ENCODE data around the gene MYLIP.

Gene MYLIP

GRCh38 chr6:16090920-16091319, 38.0 kb upstream of the MYLIP start:
- no peaks in the 10 kb centered on the region for H3K4me1 ChIP-seq (ENCODE audit: control insufficient read depth in 2 of 2, insufficient read depth in 2 of 2, low read length in 2 of 2)
- H3K27ac ChIP-seq (ENCODE audit: low read depth in 2 of 2, low read length in 2 of 2), result no peak overlapping the region
- H3K4me3 ChIP-seq (ENCODE audit: low read length in 2 of 2), result no peak overlapping the region
- H3K9ac ChIP-seq (ENCODE audit: low read depth in 1 of 2, low read length in 2 of 2), result no peak overlapping the region
- H3K27me3 ChIP-seq (ENCODE audit: control insufficient read depth in 2 of 2, insufficient read depth in 2 of 2, low read length in 2 of 2), result no peaks in the 10 kb centered on the region
- no peaks in the 10 kb centered on the region for H3K9me3 ChIP-seq (ENCODE audit: control insufficient read depth in 2 of 2, low read length in 2 of 2)
- H3K36me3 ChIP-seq (ENCODE audit: control insufficient read depth in 2 of 2, insufficient read depth in 2 of 2, low read length in 2 of 2), result no peaks in the 10 kb centered on the region

GRCh38 chr6:16092140-16092539, 36.7 kb upstream of the MYLIP start:
- no peak overlapping the region for H3K9ac ChIP-seq (ENCODE audit: low read depth in 1 of 2, low read length in 2 of 2)
- H3K36me3 ChIP-seq (ENCODE audit: control insufficient read depth in 2 of 2, insufficient read depth in 2 of 2, low read length in 2 of 2), result no peaks in the 10 kb centered on the region
- H3K9me3 ChIP-seq (ENCODE audit: control insufficient read depth in 2 of 2, low read length in 2 of 2), result no peaks in the 10 kb centered on the region
- no peaks in the 10 kb centered on the region for H3K27me3 ChIP-seq (ENCODE audit: control insufficient read depth in 2 of 2, insufficient read depth in 2 of 2, low read length in 2 of 2)
- H3K4me1 ChIP-seq (ENCODE audit: control insufficient read depth in 2 of 2, insufficient read depth in 2 of 2, low read length in 2 of 2), result no peaks in the 10 kb centered on the region
- no peak overlapping the region for H3K4me3 ChIP-seq (ENCODE audit: low read length in 2 of 2)
- no peak overlapping the region for H3K27ac ChIP-seq (ENCODE audit: low read depth in 2 of 2, low read length in 2 of 2)

- H3K9me3 ChIP-seq (ENCODE audit: control insufficient read depth in 2 of 2, low read length in 2 of 2), result no peaks in the 10 kb centered on the region
- no peak overlapping the region for H3K27ac ChIP-seq (ENCODE audit: low read depth in 2 of 2, low read length in 2 of 2)
- no peaks in the 10 kb centered on the region for H3K27me3 ChIP-seq (ENCODE audit: control insufficient read depth in 2 of 2, insufficient read depth in 2 of 2, low read length in 2 of 2)
- H3K36me3 ChIP-seq (ENCODE audit: control insufficient read depth in 2 of 2, insufficient read depth in 2 of 2, low read length in 2 of 2), result no peaks in the 10 kb centered on the region
- no peak overlapping the region for H3K4me3 ChIP-seq (ENCODE audit: low read length in 2 of 2)
- no peak overlapping the region for H3K9ac ChIP-seq (ENCODE audit: low read depth in 1 of 2, low read length in 2 of 2)
- H3K4me1 ChIP-seq (ENCODE audit: control insufficient read depth in 2 of 2, insufficient read depth in 2 of 2, low read length in 2 of 2), result no peaks in the 10 kb centered on the region
Observed at GRCh38 chr6:16092990-16093389, 35.9 kb upstream of the MYLIP start.

- H3K9ac ChIP-seq (ENCODE audit: low read depth in 1 of 2, low read length in 2 of 2), result no peak overlapping the region
- no peaks in the 10 kb centered on the region for H3K4me1 ChIP-seq (ENCODE audit: control insufficient read depth in 2 of 2, insufficient read depth in 2 of 2, low read length in 2 of 2)
- no peaks in the 10 kb centered on the region for H3K27me3 ChIP-seq (ENCODE audit: control insufficient read depth in 2 of 2, insufficient read depth in 2 of 2, low read length in 2 of 2)
- H3K9me3 ChIP-seq (ENCODE audit: control insufficient read depth in 2 of 2, low read length in 2 of 2), result no peaks in the 10 kb centered on the region
- H3K36me3 ChIP-seq (ENCODE audit: control insufficient read depth in 2 of 2, insufficient read depth in 2 of 2, low read length in 2 of 2), result no peaks in the 10 kb centered on the region
- no peak overlapping the region for H3K4me3 ChIP-seq (ENCODE audit: low read length in 2 of 2)
- no peak overlapping the region for H3K27ac ChIP-seq (ENCODE audit: low read depth in 2 of 2, low read length in 2 of 2)
Observed at GRCh38 chr6:16095180-16095579, 33.7 kb upstream of the MYLIP start.

GRCh38 chr6:16097382-16098171, 31.3 kb upstream of the MYLIP start:
- H3K27me3 ChIP-seq (ENCODE audit: control insufficient read depth in 2 of 2, insufficient read depth in 2 of 2, low read length in 2 of 2), result no peaks in the 10 kb centered on the region
- no peaks in the 10 kb centered on the region for H3K9me3 ChIP-seq (ENCODE audit: control insufficient read depth in 2 of 2, low read length in 2 of 2)
- H3K4me3 ChIP-seq (ENCODE audit: low read length in 2 of 2), result no peak overlapping the region
- H3K9ac ChIP-seq (ENCODE audit: low read depth in 1 of 2, low read length in 2 of 2), result no peak overlapping the region
- no peak overlapping the region for H3K27ac ChIP-seq (ENCODE audit: low read depth in 2 of 2, low read length in 2 of 2)
- no peaks in the 10 kb centered on the region for H3K36me3 ChIP-seq (ENCODE audit: control insufficient read depth in 2 of 2, insufficient read depth in 2 of 2, low read length in 2 of 2)
- no peaks in the 10 kb centered on the region for H3K4me1 ChIP-seq (ENCODE audit: control insufficient read depth in 2 of 2, insufficient read depth in 2 of 2, low read length in 2 of 2)

GRCh38 chr6:16098211-16098610, 30.7 kb upstream of the MYLIP start:
- Histone ChIP-seq H3K9ac (ENCODE audit: low read depth in 1 of 2, low read length in 2 of 2) (no peak overlapping the region), H3K36me3 (ENCODE audit: control insufficient read depth in 2 of 2, insufficient read depth in 2 of 2, low read length in 2 of 2) (no peaks in the 10 kb centered on the region), H3K27me3 (ENCODE audit: control insufficient read depth in 2 of 2, insufficient read depth in 2 of 2, low read length in 2 of 2) (no peaks in the 10 kb centered on the region), H3K27ac (ENCODE audit: low read depth in 2 of 2, low read length in 2 of 2) (no peak overlapping the region), H3K4me3 (ENCODE audit: low read length in 2 of 2) (no peak overlapping the region), H3K4me1 (ENCODE audit: control insufficient read depth in 2 of 2, insufficient read depth in 2 of 2, low read length in 2 of 2) (no peaks in the 10 kb centered on the region), H3K9me3 (ENCODE audit: control insufficient read depth in 2 of 2, low read length in 2 of 2) (no peaks in the 10 kb centered on the region)

- no peak overlapping the region for H3K4me3 ChIP-seq (ENCODE audit: low read length in 2 of 2)
- no peaks in the 10 kb centered on the region for H3K27me3 ChIP-seq (ENCODE audit: control insufficient read depth in 2 of 2, insufficient read depth in 2 of 2, low read length in 2 of 2)
- H3K4me1 ChIP-seq (ENCODE audit: control insufficient read depth in 2 of 2, insufficient read depth in 2 of 2, low read length in 2 of 2), result no peaks in the 10 kb centered on the region
- H3K9ac ChIP-seq (ENCODE audit: low read depth in 1 of 2, low read length in 2 of 2), result no peak overlapping the region
- no peaks in the 10 kb centered on the region for H3K9me3 ChIP-seq (ENCODE audit: control insufficient read depth in 2 of 2, low read length in 2 of 2)
- H3K36me3 ChIP-seq (ENCODE audit: control insufficient read depth in 2 of 2, insufficient read depth in 2 of 2, low read length in 2 of 2), result no peaks in the 10 kb centered on the region
- no peak overlapping the region for H3K27ac ChIP-seq (ENCODE audit: low read depth in 2 of 2, low read length in 2 of 2)
Observed at GRCh38 chr6:16102208-16102607, 26.7 kb upstream of the MYLIP start.

- H3K27me3 ChIP-seq (ENCODE audit: control insufficient read depth in 2 of 2, insufficient read depth in 2 of 2, low read length in 2 of 2), result no peaks in the 10 kb centered on the region
- no peaks in the 10 kb centered on the region for H3K9me3 ChIP-seq (ENCODE audit: control insufficient read depth in 2 of 2, low read length in 2 of 2)
- no peaks in the 10 kb centered on the region for H3K36me3 ChIP-seq (ENCODE audit: control insufficient read depth in 2 of 2, insufficient read depth in 2 of 2, low read length in 2 of 2)
- H3K27ac ChIP-seq (ENCODE audit: low read depth in 2 of 2, low read length in 2 of 2), result no peak overlapping the region
- H3K4me3 ChIP-seq (ENCODE audit: low read length in 2 of 2), result no peak overlapping the region
- no peak overlapping the region for H3K9ac ChIP-seq (ENCODE audit: low read depth in 1 of 2, low read length in 2 of 2)
- no peaks in the 10 kb centered on the region for H3K4me1 ChIP-seq (ENCODE audit: control insufficient read depth in 2 of 2, insufficient read depth in 2 of 2, low read length in 2 of 2)
Observed at GRCh38 chr6:16103722-16104121, 25.2 kb upstream of the MYLIP start.

- H3K27me3 ChIP-seq (ENCODE audit: control insufficient read depth in 2 of 2, insufficient read depth in 2 of 2, low read length in 2 of 2), result no peaks in the 10 kb centered on the region
- H3K27ac ChIP-seq (ENCODE audit: low read depth in 2 of 2, low read length in 2 of 2), result no peak overlapping the region
- no peaks in the 10 kb centered on the region for H3K36me3 ChIP-seq (ENCODE audit: control insufficient read depth in 2 of 2, insufficient read depth in 2 of 2, low read length in 2 of 2)
- H3K9ac ChIP-seq (ENCODE audit: low read depth in 1 of 2, low read length in 2 of 2), result no peak overlapping the region
- no peak overlapping the region for H3K4me3 ChIP-seq (ENCODE audit: low read length in 2 of 2)
- H3K4me1 ChIP-seq (ENCODE audit: control insufficient read depth in 2 of 2, insufficient read depth in 2 of 2, low read length in 2 of 2), result no peaks in the 10 kb centered on the region
- no peaks in the 10 kb centered on the region for H3K9me3 ChIP-seq (ENCODE audit: control insufficient read depth in 2 of 2, low read length in 2 of 2)
Observed at GRCh38 chr6:16104624-16105433, 24.1 kb upstream of the MYLIP start.

- no peak overlapping the region for H3K4me3 ChIP-seq (ENCODE audit: low read length in 2 of 2)
- no peaks in the 10 kb centered on the region for H3K4me1 ChIP-seq (ENCODE audit: control insufficient read depth in 2 of 2, insufficient read depth in 2 of 2, low read length in 2 of 2)
- H3K27me3 ChIP-seq (ENCODE audit: control insufficient read depth in 2 of 2, insufficient read depth in 2 of 2, low read length in 2 of 2), result no peaks in the 10 kb centered on the region
- H3K36me3 ChIP-seq (ENCODE audit: control insufficient read depth in 2 of 2, insufficient read depth in 2 of 2, low read length in 2 of 2), result no peaks in the 10 kb centered on the region
- H3K9ac ChIP-seq (ENCODE audit: low read depth in 1 of 2, low read length in 2 of 2), result no peak overlapping the region
- H3K9me3 ChIP-seq (ENCODE audit: control insufficient read depth in 2 of 2, low read length in 2 of 2), result no peaks in the 10 kb centered on the region
- no peak overlapping the region for H3K27ac ChIP-seq (ENCODE audit: low read depth in 2 of 2, low read length in 2 of 2)
Observed at GRCh38 chr6:16105854-16106253, 23.0 kb upstream of the MYLIP start.

Data from mucosa of rectum (tissue), 2 donors.